GM23338 (cell line): ENCODE measurements around the gene USP28. TPM values are rescaled to one million over a fixed set of nuclear protein-coding genes. Genes with fewer than 3 reads are reported as not detected.

Experiments
- ATAC-seq: fragments of 200-7000 bp; cut with Tn5 transposase; 3 replicates; pipeline ENCODE4 v1.9.1; 2020
- DNase-seq: peaks from one replicate; pipeline ENCODE4 v3.0.0-alpha.2; 2015; ENCODE audit warnings: low spot score
- H2AFZ ChIP-seq: fragments of 200-600 bp; sonication (generic); 2 replicates; pipeline ENCODE4 v1.8.0; 2016; ENCODE audit warnings: antibody characterized with exemption, mild to moderate bottlenecking, moderate library complexity
- H3F3A ChIP-seq: fragments of 200-600 bp; sonication (generic); replicated peaks from 2 replicates; pipeline ENCODE4 v1.8.0; 2017; ENCODE audit warnings: antibody characterized with exemption, mixed run types, low read depth
- H3K27ac ChIP-seq: fragments of 200-600 bp; sonication (generic); 2 replicates; pipeline ENCODE4 v1.6.1; 2016; ENCODE audit warnings: low read depth
- H3K27me3 ChIP-seq: fragments of 200-600 bp; sonication (generic); 2 replicates; pipeline ENCODE4 v1.8.0; 2016; ENCODE audit warnings: mild to moderate bottlenecking, mixed run types, moderate library complexity; ENCODE audit not compliant: insufficient read depth
- H3K36me3 ChIP-seq: fragments of 200-600 bp; sonication (generic); 2 replicates; pipeline ENCODE4 v1.8.0; 2016; ENCODE audit warnings: mild to moderate bottlenecking; ENCODE audit not compliant: insufficient read depth
- H3K4me1 ChIP-seq: fragments of 200-600 bp; sonication (generic); 2 replicates; pipeline ENCODE4 v1.8.0; 2016; ENCODE audit warnings: mild to moderate bottlenecking, moderate library complexity; ENCODE audit not compliant: insufficient read depth
- H3K4me2 ChIP-seq: fragments of 200-600 bp; sonication (generic); 2 replicates; pipeline ENCODE4 v1.7.1; 2017; ENCODE audit warnings: mixed run types
- H3K4me3 ChIP-seq: fragments of 200-600 bp; sonication (generic); 2 replicates; pipeline ENCODE4 v1.6.1; 2016; ENCODE audit warnings: mixed run types
- H3K79me2 ChIP-seq: fragments of 200-600 bp; sonication (generic); replicated peaks from 2 replicates; pipeline ENCODE4 v1.8.0; 2017; ENCODE audit warnings: mild to moderate bottlenecking; ENCODE audit not compliant: insufficient read depth
- H3K9me2 ChIP-seq: fragments of 200-600 bp; sonication (generic); 2 replicates; pipeline ENCODE4 v1.8.0; 2017; ENCODE audit not compliant: insufficient read depth
- H4K20me1 ChIP-seq: fragments of 200-600 bp; sonication (generic); replicated peaks from 2 replicates; pipeline ENCODE4 v1.8.0; 2017; ENCODE audit warnings: mild to moderate bottlenecking; ENCODE audit not compliant: insufficient read depth
- H3K27ac Mint-ChIP-seq: 2 replicates; pipeline ENCODE4 v1.8.0; 2020; ENCODE audit warnings: inconsistent platforms, mild to moderate bottlenecking, moderate library complexity, mixed read lengths
- H3K27me3 Mint-ChIP-seq: 3 replicates; pipeline ENCODE4 v1.8.0; 2022; ENCODE audit warnings: low read depth, mild to moderate bottlenecking, moderate library complexity, mixed read lengths, inconsistent platforms; ENCODE audit not compliant: insufficient read depth, poor library complexity
- H3K36me3 Mint-ChIP-seq: 3 replicates; pipeline ENCODE4 v1.8.0; 2021; ENCODE audit warnings: low read depth, mild to moderate bottlenecking, inconsistent platforms, moderate library complexity, mixed read lengths
- H3K4me1 Mint-ChIP-seq: 3 replicates; pipeline ENCODE4 v1.8.0; 2020; ENCODE audit warnings: mild to moderate bottlenecking, inconsistent platforms, mixed read lengths
- H3K4me3 Mint-ChIP-seq: 3 replicates; pipeline ENCODE4 v1.8.0; 2021; ENCODE audit warnings: moderate library complexity, mild to moderate bottlenecking, inconsistent platforms, mixed read lengths
- H3K9me3 Mint-ChIP-seq: 3 replicates; pipeline ENCODE4 v1.8.0; 2020; ENCODE audit warnings: moderate library complexity, mild to moderate bottlenecking, inconsistent platforms, mixed read lengths
- CREB1 ChIP-seq: fragments of 250-450 bp; sonication (Bioruptor Pico); IDR thresholded peaks from 2 replicates; pipeline ENCODE4 v1.5.0; 2020; ENCODE audit warnings: low read depth, mild to moderate bottlenecking, moderate library complexity
- EZH2 ChIP-seq: fragments of 200-600 bp; sonication (generic); IDR thresholded peaks from one replicate; pipeline ENCODE4 v1.8.0; 2017; ENCODE audit warnings: antibody characterized with exemption, mild to moderate bottlenecking, low read depth; ENCODE audit not compliant: unreplicated experiment
- EZH2phosphoT487 ChIP-seq: fragments of 200-600 bp; sonication (generic); IDR thresholded peaks from one replicate; pipeline ENCODE4 v1.8.1; 2018; ENCODE audit warnings: antibody characterized with exemption; ENCODE audit not compliant: unreplicated experiment
- JUNB ChIP-seq: IDR thresholded peaks from one replicate; pipeline ENCODE4 v1.6.1; 2016; ENCODE audit warnings: antibody characterized with exemption; ENCODE audit not compliant: unreplicated experiment
- NANOG ChIP-seq: IDR thresholded peaks from 2 replicates; pipeline ENCODE4 v1.6.1; 2016; ENCODE audit warnings: antibody characterized with exemption, borderline replicate concordance
- POLR2AphosphoS5 ChIP-seq: IDR thresholded peaks from 2 replicates; pipeline ENCODE4 v1.6.1; 2016; ENCODE audit warnings: antibody characterized with exemption, low read depth
- STAT1 ChIP-seq: IDR thresholded peaks from one replicate; pipeline ENCODE4 v1.6.1; 2016; ENCODE audit warnings: antibody characterized with exemption; ENCODE audit not compliant: unreplicated experiment
- ZNF114 ChIP-seq: fragments of 250-450 bp; sonication (Bioruptor Pico); IDR thresholded peaks from 2 replicates; pipeline ENCODE4 v1.5.0; 2020; ENCODE audit warnings: mild to moderate bottlenecking, moderate library complexity
- ZNF331 ChIP-seq: fragments of 250-450 bp; sonication (Bioruptor Pico); IDR thresholded peaks from 2 replicates; pipeline ENCODE4 v1.5.0; 2020; ENCODE audit warnings: low read depth, mild to moderate bottlenecking, moderate library complexity
- polyA plus RNA-seq: library from polyadenylated mRNA; unstranded; fragments of >200 nt; fragmentation: Nextera tagmentation; extraction: Ambion mirVana; gene quantifications from 2 replicates; pipeline ENCODE4 v1.2.1, GENCODE V29; 2016
- total RNA-seq: library from RNA; depleted of rRNA; stranded (reverse); fragments of >200 nt; shearing (Covaris generic); gene quantifications from 2 replicates; pipeline ENCODE4 v1.2.3, GENCODE V29; 2014
- TF ChIP-seq, protein P1 (sequence below): IDR thresholded peaks from one replicate; pipeline ENCODE4 v1.6.1; 2018; ENCODE audit warnings: antibody characterized with exemption; ENCODE audit not compliant: unreplicated experiment
- TF ChIP-seq, protein P2 (sequence below), 2 experiments: fragments of 200-600 bp in 1 of 2; sonication (generic) in 1 of 2; conservative IDR thresholded peaks; 2 replicates each; pipeline versions ENCODE4 v1.5.1 to v1.6.1; 2016 to 2017; ENCODE audit warnings: antibody characterized with exemption in 2 of 2, low read depth in 2 of 2, mild to moderate bottlenecking in 2 of 2, moderate library complexity in 1 of 2
- TF ChIP-seq, protein P3 (sequence below): IDR thresholded peaks from 2 replicates; pipeline ENCODE4 v1.6.1; 2016; ENCODE audit warnings: antibody characterized with exemption
- TF ChIP-seq, protein P4 (sequence below): fragments of 250-450 bp; sonication (Bioruptor Pico); IDR thresholded peaks from 2 replicates; pipeline ENCODE4 v1.5.0; 2020; ENCODE audit warnings: mild to moderate bottlenecking, moderate library complexity

USP28 gene
- total and polyA plus RNA-seq, 2 experiments from 2014 or later: 73.9 to 171 TPM

DNA sequence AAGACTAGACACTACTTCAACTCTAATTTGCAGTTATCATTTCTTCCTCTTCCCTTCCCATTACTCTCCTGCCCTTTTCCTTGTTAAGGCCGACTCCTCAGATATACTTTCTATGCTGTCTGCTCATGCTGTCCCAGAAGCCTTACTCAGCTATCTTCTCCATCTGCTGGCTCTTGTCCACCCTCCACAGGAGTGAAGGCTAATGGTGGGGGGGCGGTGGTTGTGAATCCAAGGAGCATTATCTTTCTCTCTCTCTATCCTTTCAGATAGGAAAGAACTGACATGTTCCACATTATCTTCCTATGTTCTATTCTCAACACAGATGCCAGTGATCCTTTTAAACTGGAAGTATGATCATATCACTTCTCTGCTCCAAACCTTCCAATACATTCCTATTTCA lies 37.4 kb downstream of the USP28 start:
- Histone ChIP-seq H3K27ac (0 out of 2 replicates have a peak overlapping the region, but pooled peaks have one; percentile 52), H3F3A (0 out of 2 replicates have a peak, but pooled peaks cover 5% of the 10 kb centered on the region), H3K27me3 (no peaks in the 10 kb centered on the region), H2AFZ (no peak overlapping the region), H3K9me2 (no peaks in the 10 kb centered on the region), H3K4me3 (no peak overlapping the region), H3K4me1 (no peaks in the 10 kb centered on the region), H3K4me2 (no peak overlapping the region), H3K79me2 (peaks cover 91% of the 10 kb centered on the region), H3K36me3 (peaks cover 47% of the 10 kb centered on the region), H4K20me1 (peaks cover 13% of the 10 kb centered on the region)
- DNase-seq: no peak
- Mint-ChIP-seq H3K27ac (no peak overlapping the region), H3K36me3 (peaks cover 47% of the 10 kb centered on the region), H3K27me3 (no peaks in the 10 kb centered on the region), H3K4me3 (no peak overlapping the region), H3K4me1 (no peaks in the 10 kb centered on the region), H3K9me3 (no peaks in the 10 kb centered on the region)
- ATAC-seq: no peak
- no peak for TF ChIP-seq POLR2AphosphoS5
- TF ChIP-seq, protein P1, sequence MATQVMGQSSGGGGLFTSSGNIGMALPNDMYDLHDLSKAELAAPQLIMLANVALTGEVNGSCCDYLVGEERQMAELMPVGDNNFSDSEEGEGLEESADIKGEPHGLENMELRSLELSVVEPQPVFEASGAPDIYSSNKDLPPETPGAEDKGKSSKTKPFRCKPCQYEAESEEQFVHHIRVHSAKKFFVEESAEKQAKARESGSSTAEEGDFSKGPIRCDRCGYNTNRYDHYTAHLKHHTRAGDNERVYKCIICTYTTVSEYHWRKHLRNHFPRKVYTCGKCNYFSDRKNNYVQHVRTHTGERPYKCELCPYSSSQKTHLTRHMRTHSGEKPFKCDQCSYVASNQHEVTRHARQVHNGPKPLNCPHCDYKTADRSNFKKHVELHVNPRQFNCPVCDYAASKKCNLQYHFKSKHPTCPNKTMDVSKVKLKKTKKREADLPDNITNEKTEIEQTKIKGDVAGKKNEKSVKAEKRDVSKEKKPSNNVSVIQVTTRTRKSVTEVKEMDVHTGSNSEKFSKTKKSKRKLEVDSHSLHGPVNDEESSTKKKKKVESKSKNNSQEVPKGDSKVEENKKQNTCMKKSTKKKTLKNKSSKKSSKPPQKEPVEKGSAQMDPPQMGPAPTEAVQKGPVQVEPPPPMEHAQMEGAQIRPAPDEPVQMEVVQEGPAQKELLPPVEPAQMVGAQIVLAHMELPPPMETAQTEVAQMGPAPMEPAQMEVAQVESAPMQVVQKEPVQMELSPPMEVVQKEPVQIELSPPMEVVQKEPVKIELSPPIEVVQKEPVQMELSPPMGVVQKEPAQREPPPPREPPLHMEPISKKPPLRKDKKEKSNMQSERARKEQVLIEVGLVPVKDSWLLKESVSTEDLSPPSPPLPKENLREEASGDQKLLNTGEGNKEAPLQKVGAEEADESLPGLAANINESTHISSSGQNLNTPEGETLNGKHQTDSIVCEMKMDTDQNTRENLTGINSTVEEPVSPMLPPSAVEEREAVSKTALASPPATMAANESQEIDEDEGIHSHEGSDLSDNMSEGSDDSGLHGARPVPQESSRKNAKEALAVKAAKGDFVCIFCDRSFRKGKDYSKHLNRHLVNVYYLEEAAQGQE: no peak
- no peak for TF ChIP-seq EZH2
- TF ChIP-seq EZH2phosphoT487: no peak
- no peak for TF ChIP-seq ZNF331 (CRISPR knock-in tag)
- TF ChIP-seq ZNF114 (CRISPR knock-in tag): no peak
- no peak for TF ChIP-seq STAT1
- no peak for TF ChIP-seq NANOG
- TF ChIP-seq JUNB: no peak
- TF ChIP-seq, protein P2, sequence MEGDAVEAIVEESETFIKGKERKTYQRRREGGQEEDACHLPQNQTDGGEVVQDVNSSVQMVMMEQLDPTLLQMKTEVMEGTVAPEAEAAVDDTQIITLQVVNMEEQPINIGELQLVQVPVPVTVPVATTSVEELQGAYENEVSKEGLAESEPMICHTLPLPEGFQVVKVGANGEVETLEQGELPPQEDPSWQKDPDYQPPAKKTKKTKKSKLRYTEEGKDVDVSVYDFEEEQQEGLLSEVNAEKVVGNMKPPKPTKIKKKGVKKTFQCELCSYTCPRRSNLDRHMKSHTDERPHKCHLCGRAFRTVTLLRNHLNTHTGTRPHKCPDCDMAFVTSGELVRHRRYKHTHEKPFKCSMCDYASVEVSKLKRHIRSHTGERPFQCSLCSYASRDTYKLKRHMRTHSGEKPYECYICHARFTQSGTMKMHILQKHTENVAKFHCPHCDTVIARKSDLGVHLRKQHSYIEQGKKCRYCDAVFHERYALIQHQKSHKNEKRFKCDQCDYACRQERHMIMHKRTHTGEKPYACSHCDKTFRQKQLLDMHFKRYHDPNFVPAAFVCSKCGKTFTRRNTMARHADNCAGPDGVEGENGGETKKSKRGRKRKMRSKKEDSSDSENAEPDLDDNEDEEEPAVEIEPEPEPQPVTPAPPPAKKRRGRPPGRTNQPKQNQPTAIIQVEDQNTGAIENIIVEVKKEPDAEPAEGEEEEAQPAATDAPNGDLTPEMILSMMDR (conservative IDR thresholded peaks at IDR 0.05; ENCODE audit: low read depth in 2 of 2): no peak
- TF ChIP-seq, protein P3, sequence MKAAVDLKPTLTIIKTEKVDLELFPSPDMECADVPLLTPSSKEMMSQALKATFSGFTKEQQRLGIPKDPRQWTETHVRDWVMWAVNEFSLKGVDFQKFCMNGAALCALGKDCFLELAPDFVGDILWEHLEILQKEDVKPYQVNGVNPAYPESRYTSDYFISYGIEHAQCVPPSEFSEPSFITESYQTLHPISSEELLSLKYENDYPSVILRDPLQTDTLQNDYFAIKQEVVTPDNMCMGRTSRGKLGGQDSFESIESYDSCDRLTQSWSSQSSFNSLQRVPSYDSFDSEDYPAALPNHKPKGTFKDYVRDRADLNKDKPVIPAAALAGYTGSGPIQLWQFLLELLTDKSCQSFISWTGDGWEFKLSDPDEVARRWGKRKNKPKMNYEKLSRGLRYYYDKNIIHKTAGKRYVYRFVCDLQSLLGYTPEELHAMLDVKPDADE: no peak
- TF ChIP-seq, protein P4, sequence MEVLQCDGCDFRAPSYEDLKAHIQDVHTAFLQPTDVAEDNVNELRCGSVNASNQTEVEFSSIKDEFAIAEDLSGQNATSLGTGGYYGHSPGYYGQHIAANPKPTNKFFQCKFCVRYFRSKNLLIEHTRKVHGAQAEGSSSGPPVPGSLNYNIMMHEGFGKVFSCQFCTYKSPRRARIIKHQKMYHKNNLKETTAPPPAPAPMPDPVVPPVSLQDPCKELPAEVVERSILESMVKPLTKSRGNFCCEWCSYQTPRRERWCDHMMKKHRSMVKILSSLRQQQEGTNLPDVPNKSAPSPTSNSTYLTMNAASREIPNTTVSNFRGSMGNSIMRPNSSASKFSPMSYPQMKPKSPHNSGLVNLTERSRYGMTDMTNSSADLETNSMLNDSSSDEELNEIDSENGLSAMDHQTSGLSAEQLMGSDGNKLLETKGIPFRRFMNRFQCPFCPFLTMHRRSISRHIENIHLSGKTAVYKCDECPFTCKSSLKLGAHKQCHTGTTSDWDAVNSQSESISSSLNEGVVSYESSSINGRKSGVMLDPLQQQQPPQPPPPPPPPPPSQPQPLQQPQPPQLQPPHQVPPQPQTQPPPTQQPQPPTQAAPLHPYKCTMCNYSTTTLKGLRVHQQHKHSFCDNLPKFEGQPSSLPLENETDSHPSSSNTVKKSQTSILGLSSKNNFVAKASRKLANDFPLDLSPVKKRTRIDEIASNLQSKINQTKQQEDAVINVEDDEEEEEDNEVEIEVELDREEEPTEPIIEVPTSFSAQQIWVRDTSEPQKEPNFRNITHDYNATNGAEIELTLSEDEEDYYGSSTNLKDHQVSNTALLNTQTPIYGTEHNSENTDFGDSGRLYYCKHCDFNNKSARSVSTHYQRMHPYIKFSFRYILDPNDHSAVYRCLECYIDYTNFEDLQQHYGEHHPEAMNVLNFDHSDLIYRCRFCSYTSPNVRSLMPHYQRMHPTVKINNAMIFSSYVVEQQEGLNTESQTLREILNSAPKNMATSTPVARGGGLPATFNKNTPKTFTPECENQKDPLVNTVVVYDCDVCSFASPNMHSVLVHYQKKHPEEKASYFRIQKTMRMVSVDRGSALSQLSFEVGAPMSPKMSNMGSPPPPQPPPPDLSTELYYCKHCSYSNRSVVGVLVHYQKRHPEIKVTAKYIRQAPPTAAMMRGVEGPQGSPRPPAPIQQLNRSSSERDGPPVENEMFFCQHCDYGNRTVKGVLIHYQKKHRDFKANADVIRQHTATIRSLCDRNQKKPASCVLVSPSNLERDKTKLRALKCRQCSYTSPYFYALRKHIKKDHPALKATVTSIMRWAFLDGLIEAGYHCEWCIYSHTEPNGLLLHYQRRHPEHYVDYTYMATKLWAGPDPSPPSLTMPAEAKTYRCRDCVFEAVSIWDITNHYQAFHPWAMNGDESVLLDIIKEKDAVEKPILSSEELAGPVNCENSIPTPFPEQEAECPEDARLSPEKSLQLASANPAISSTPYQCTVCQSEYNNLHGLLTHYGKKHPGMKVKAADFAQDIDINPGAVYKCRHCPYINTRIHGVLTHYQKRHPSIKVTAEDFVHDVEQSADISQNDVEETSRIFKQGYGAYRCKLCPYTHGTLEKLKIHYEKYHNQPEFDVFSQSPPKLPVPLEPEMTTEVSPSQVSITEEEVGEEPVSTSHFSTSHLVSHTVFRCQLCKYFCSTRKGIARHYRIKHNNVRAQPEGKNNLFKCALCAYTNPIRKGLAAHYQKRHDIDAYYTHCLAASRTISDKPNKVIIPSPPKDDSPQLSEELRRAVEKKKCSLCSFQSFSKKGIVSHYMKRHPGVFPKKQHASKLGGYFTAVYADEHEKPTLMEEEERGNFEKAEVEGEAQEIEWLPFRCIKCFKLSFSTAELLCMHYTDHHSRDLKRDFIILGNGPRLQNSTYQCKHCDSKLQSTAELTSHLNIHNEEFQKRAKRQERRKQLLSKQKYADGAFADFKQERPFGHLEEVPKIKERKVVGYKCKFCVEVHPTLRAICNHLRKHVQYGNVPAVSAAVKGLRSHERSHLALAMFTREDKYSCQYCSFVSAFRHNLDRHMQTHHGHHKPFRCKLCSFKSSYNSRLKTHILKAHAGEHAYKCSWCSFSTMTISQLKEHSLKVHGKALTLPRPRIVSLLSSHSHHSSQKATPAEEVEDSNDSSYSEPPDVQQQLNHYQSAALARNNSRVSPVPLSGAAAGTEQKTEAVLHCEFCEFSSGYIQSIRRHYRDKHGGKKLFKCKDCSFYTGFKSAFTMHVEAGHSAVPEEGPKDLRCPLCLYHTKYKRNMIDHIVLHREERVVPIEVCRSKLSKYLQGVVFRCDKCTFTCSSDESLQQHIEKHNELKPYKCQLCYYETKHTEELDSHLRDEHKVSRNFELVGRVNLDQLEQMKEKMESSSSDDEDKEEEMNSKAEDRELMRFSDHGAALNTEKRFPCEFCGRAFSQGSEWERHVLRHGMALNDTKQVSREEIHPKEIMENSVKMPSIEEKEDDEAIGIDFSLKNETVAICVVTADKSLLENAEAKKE: no peak
- no peak for TF ChIP-seq CREB1
